GM19239 (cell line): ENCODE results near the gene SCAF4.
"Not testable (repeated sequence)": the region's sequence is repeated elsewhere in the genome, so short reads cannot be mapped to it uniquely, and the experiment has no call there.

Experiments
- DNase-seq: peaks from one replicate; pipeline ENCODE4 v3.0.0; 2011; ENCODE audit warnings: low spot score; ENCODE audit not compliant: insufficient read length
- FAIRE-seq: peaks from 2 replicates; lab custom pipeline; 2011; peaks lifted over from hg19 to GRCh38; lab: Jason Lieb, UNC

SCAF4 gene

GRCh38 chr21:31744182-31744800 is 12.4 kb upstream of the SCAF4 start:
- FAIRE-seq: no peak
- no peak for DNase-seq

GRCh38 chr21:31743712-31744111 is 11.8 kb upstream of the SCAF4 start:
- FAIRE-seq: no peak
- DNase-seq: no peak

- no peak for FAIRE-seq
- no peak for DNase-seq
These were observed 9.2 kb upstream of the SCAF4 start for GRCh38 chr21:31741116-31741515.

GRCh38 chr21:31737586-31738397 is 5.9 kb upstream of the SCAF4 start:
- DNase-seq, FAIRE-seq: not testable (repeated sequence)

- FAIRE-seq (no peak), DNase-seq (no peak)
These were observed 3.6 kb upstream of the SCAF4 start for GRCh38 chr21:31735511-31735992.

DNA sequence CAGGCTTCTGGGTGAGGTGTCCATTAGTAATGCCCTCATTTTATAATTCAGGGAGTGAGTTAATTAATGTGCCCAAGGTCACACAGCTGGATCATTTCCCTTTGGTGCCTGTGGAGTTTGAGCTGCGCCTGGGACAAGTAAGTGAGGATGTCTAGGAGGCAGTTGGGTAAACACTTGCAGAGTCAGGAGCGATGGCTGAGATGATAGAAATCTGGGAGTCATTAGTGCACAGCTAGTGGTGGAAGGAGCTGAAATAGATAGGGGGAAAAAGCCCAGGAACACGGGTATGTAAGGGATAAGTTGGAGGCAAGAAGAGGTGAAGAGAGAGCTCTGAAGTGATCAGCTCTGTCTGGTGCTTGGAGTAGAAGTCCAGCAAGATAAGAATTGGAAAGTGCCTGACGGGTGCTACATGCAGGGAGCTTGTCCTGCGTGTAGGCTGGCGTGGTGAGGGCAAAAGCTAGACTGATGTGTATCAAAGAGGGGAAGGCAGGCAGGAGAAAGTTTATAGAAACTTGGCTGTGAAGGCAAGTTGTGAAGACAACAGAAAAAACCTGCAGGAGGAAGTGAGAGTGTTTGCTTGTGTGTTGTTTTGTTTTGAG is 1.7 kb upstream of the SCAF4 start:
- FAIRE-seq (peak; percentile 47), DNase-seq (no peak)

GRCh38 chr21:31732597-31733550 is 956 bp upstream of the SCAF4 start:
- DNase-seq: no peak
- FAIRE-seq: peak; percentile 68

GRCh38 chr21:31731056-31731856 is 662 bp downstream of the SCAF4 start:
- FAIRE-seq: peak; percentile 35
- DNase-seq: peak; percentile 40

DNA sequence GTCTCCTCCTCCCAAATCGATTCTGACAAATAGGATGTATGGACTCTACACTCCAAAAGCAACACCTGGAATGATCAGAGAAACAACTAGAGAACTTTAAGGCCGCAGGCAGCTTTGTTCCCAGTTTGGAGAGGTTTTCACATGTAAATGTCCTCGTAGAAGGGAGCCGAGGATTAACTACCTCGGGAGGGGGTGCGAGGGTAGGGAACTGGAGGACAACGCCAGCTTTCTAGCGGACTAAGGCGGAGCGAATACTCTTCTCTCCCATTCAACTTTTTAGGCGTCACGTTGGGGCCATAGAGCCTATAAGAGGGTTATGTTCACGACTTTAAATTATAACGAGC is 1.2 kb downstream of the SCAF4 start:
- DNase-seq: no peak

GRCh38 chr21:31729622-31730343 is 2.1 kb downstream of the SCAF4 start:
- FAIRE-seq (no peak), DNase-seq (no peak)

More for the DNA sequence above, 1.2 kb downstream of the SCAF4 start:
- FAIRE-seq: peak; percentile 45

GRCh38 chr21:31728952-31729351 is 3.0 kb downstream of the SCAF4 start:
- FAIRE-seq: no peak
- no peak for DNase-seq

DNA sequence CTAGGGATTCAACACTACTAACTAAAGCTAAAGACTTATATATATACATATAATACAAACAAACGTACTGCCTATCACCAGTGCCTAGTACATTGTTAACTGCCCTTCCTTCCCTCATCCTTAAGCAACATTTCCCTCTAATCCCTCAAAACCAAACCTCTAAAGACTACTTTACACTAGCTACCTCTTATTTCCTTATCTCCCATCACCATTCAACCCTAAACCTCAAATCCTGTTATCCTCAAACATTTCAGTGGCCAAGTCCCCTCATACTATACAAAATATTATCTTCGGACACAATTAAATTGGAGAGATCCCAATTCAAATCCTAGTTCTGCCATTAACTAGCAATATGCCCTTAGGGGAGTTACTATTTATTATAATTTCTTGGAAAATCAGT is 3.7 kb downstream of the SCAF4 start:
- FAIRE-seq (no peak), DNase-seq (no peak)

DNA sequence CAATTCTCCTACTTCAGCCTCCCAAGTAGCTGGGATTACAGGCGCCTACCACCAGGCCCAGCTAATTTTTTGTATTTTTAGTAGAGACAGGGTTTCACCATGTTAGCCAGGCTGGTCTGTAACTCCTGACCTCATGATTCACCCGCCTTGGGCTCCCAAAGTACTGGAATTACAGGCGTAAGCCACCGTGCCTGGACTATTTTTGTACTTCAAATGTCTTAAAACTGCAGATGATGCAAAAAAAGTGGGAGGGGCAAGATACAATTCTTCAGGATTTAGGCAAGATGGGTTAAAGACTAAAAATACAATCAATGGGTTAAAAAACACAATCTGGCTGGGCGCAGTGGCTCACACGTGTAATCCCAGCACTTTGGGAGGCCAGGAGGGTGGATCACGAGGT is 4.7 kb downstream of the SCAF4 start:
- FAIRE-seq (no peak), DNase-seq (no peak)

GRCh38 chr21:31726407-31726806 is 5.5 kb downstream of the SCAF4 start:
- DNase-seq (no peak), FAIRE-seq (no peak)

GRCh38 chr21:31725202-31725839 is 6.6 kb downstream of the SCAF4 start:
- DNase-seq (no peak), FAIRE-seq (no peak)

- DNase-seq: no peak
- no peak for FAIRE-seq
These were observed 7.4 kb downstream of the SCAF4 start for GRCh38 chr21:31724552-31724951.

DNA sequence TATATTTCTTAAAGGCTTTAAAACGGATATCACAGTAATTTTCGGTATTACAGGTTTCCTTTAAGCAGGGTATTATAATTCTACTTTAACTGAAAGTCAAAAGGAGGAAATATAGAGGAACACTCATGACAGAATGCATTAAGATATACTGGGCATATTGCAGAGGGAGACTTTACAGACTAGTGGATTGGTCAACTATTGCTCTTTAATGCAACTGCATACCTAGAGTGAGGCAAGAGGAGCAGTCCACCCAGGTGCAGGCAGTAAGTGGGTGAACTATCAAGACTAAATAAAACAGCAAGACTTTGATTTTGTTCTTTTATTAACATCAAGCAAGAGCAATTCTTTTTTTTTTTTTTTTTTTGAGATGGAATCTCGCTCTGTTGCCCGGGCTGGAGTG is 10.5 kb downstream of the SCAF4 start:
- FAIRE-seq (no peak), DNase-seq (no peak)

DNA sequence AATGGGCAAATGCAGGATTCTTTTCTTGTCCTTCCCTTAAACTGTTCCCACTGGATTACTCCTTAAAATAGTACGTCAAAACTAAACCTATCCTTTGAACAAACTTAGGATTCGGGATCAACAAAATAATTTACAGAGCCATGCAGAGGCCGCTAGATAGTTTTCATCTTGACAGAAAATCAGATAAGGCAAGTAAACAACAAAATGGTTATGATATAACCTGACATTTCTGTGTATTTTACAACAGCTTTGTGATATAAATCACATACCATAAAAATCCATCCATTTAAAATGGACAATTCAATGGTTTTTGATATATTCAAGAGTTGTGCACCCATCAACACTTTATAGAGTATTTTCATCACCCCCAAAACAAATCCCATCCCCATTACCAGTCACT is 11.2 kb downstream of the SCAF4 start:
- DNase-seq (no peak), FAIRE-seq (no peak)
